Metanephros (tissue), 1 donor: ENCODE measurements around the gene UBE3B. TPM values are rescaled to one million over a fixed set of nuclear protein-coding genes. Genes with fewer than 3 reads are reported as not detected.

Experiments
- total RNA-seq: library from RNA; depleted of rRNA; stranded (reverse); fragments of >200 nt; gene quantifications from one replicate; pipeline ENCODE4 v1.2.3, GENCODE V29; 2014

Gene UBE3B, protein sequence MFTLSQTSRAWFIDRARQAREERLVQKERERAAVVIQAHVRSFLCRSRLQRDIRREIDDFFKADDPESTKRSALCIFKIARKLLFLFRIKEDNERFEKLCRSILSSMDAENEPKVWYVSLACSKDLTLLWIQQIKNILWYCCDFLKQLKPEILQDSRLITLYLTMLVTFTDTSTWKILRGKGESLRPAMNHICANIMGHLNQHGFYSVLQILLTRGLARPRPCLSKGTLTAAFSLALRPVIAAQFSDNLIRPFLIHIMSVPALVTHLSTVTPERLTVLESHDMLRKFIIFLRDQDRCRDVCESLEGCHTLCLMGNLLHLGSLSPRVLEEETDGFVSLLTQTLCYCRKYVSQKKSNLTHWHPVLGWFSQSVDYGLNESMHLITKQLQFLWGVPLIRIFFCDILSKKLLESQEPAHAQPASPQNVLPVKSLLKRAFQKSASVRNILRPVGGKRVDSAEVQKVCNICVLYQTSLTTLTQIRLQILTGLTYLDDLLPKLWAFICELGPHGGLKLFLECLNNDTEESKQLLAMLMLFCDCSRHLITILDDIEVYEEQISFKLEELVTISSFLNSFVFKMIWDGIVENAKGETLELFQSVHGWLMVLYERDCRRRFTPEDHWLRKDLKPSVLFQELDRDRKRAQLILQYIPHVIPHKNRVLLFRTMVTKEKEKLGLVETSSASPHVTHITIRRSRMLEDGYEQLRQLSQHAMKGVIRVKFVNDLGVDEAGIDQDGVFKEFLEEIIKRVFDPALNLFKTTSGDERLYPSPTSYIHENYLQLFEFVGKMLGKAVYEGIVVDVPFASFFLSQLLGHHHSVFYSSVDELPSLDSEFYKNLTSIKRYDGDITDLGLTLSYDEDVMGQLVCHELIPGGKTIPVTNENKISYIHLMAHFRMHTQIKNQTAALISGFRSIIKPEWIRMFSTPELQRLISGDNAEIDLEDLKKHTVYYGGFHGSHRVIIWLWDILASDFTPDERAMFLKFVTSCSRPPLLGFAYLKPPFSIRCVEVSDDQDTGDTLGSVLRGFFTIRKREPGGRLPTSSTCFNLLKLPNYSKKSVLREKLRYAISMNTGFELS
- total RNA-seq: 64.2 TPM

DNA sequence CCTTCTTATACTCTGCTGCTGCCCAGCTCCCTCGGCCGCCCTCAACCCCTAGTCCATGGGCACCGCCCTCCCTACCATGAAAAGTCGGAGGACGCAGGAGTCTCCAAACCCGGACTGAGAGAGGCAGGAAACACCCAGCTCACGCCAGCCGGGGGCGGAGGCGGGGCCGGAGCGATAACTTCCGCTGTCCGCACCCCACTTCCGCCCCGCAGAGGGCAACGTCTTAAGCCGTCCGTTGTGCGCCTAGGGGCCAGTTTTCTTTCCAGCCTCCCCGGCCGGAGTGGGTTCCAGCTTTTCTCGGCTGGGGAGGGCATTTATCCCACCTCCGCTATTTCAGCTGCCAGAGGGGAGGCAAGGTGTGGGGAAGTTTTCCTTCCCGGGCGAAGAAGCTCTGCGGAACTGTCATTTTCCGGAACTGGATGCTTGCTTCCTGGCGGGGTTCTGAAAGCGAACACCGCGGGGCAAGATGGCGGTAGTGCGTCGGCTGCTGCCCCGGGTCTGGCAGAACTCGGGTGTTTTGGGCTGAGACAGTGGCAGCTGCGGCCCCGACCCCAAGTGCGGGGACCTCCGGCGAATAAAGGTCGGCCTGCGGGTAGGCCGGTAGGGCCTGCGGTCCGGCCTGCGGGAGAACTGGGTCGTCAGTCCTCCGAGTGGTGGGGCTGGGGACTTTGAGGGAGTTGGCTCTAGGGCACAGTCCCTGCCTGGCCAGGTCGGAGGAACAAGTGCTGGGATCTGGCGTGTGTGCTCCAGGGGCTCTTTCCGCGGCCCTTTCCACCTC is at the start of gene UBE3B, which contains the start of gene KCTD10:
TSS of gene UBE3B (plus strand) at position 450 of the 778 bp plus-strand sequence. CDS start 5,918 bp downstream, outside the sequence.
TSS of gene KCTD10 (minus strand) at position 116 of the 778 bp plus-strand sequence. CDS start at position 78, 38 bp downstream.

DNA sequence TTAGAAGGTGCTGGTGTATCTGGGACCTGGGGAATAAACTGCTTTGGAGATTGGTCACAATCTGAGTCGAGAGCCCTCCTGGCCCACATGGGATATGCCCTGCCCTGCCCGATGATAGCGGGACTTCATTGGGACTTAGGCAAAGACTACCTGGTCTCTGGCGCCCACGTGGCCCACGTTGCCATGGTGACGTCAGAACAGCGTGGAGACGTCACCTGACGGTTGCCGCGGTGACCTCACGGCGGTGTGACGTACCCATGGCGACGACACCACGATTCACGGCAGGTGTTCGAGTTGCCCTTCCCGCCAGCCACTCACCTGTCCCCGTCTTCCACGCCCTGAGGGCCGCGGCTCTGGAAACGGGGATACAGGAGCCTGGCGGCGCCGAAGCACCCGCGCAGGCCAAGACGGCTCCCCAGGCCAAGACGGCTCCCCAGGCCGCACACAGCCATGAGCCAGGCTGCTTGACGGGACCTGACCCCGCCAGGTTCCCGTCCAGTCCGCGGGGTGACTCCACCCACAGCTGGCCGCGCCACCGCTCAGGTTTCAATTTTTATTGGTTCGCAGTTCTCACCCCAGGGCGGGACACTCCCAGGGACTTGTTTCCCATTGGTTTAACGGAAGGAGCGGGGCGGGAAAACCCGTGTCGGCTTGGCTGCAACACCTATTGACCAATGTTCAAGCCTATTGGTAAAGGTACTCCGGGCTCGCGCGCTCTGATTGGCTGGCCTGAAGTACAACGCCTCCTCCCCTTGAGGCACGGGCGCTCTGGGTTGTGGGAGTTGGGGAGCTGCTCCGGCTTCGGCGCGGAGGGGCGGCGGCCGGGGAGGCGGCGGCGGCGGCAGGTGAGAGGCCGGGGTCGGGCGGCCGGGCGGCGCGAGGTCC is 95.8 kb downstream of the UBE3B start, which contains the start of the genes MMAB and MVK:
TSS of gene MMAB (minus strand) at position 476 of the 885 bp plus-strand sequence. CDS start at position 452, 24 bp downstream.
TSS of gene MVK (plus strand) at position 766 of the 885 bp plus-strand sequence. CDS start 1,029 bp downstream, outside the sequence.

Other genes with a start within 250 kb of the UBE3B start
- gene FOXN4, start 168.3 kb upstream of the UBE3B start, total RNA-seq: 0.29 TPM
- gene MYO1H, start 129.7 kb upstream of the UBE3B start, total RNA-seq: 0.53 TPM
- gene KCTD10, start 334 bp upstream of the UBE3B start, total RNA-seq: 73.7 TPM
- 23.8 TPM for gene MMAB, start 95.9 kb downstream of the UBE3B start, total RNA-seq
- 19.0 TPM for gene MVK, start 96.2 kb downstream of the UBE3B start, total RNA-seq
- gene FAM222A, start 236.2 kb downstream of the UBE3B start, total RNA-seq: 5.0 TPM